Activated CD8-positive, alpha-beta memory T cell treated with anti-CD3 and anti-CD28 coated beads for 24 hours (primary cell): ENCODE data around the gene PPARGC1A.

Source experiments
- DNase-seq: peaks from one replicate; pipeline ENCODE4 v3.0.0-alpha.2; 2020

PPARGC1A gene

GRCh38 chr4:23909671-23910070, 19.8 kb upstream of the PPARGC1A start:
- DNase-seq = no peak

GRCh38 chr4:23906839-23907238, 17.0 kb upstream of the PPARGC1A start:
- DNase-seq = no peak

- DNase-seq = no peak
Measured at GRCh38 chr4:23904639-23905071, 14.8 kb upstream of the PPARGC1A start.

GRCh38 chr4:23903859-23904438, 14.1 kb upstream of the PPARGC1A start:
- DNase-seq = no peak

GRCh38 chr4:23902222-23902804, 12.5 kb upstream of the PPARGC1A start:
- DNase-seq = no peak

GRCh38 chr4:23900636-23901035, 10.8 kb upstream of the PPARGC1A start:
- DNase-seq = no peak

- DNase-seq = no peak
Measured at GRCh38 chr4:23899565-23899964, 9.7 kb upstream of the PPARGC1A start.

GRCh38 chr4:23897564-23898109, 7.8 kb upstream of the PPARGC1A start:
- no peak for DNase-seq

GRCh38 chr4:23894021-23894420, 4.2 kb upstream of the PPARGC1A start:
- no peak for DNase-seq

- no peak for DNase-seq
Measured at GRCh38 chr4:23891064-23891421, 1.2 kb upstream of the PPARGC1A start.

GRCh38 chr4:23890369-23891063, 669 bp upstream of the PPARGC1A start:
- no peak for DNase-seq

- no peak for DNase-seq
Measured at GRCh38 chr4:23889391-23889790, 456 bp downstream of the PPARGC1A start.

- no peak for DNase-seq
Measured at GRCh38 chr4:23888421-23889319, 1.2 kb downstream of the PPARGC1A start.

GRCh38 chr4:23887989-23888388, 1.9 kb downstream of the PPARGC1A start:
- no peak for DNase-seq

- DNase-seq = no peak
Measured at GRCh38 chr4:23887173-23887572, 2.7 kb downstream of the PPARGC1A start.

- DNase-seq = no peak
Measured at GRCh38 chr4:23885943-23886590, 3.8 kb downstream of the PPARGC1A start.

- DNase-seq = no peak
Measured at GRCh38 chr4:23884741-23885140, 5.1 kb downstream of the PPARGC1A start.

- no peak for DNase-seq
Measured at GRCh38 chr4:23884261-23884660, 5.6 kb downstream of the PPARGC1A start.

- no peak for DNase-seq
Measured at GRCh38 chr4:23882976-23883531, 6.8 kb downstream of the PPARGC1A start.

GRCh38 chr4:23881674-23882337, 8.0 kb downstream of the PPARGC1A start:
- DNase-seq = no peak

- no peak for DNase-seq
Measured at GRCh38 chr4:23881052-23881501, 8.8 kb downstream of the PPARGC1A start.
